A673 (cell line): ENCODE measurements around the gene GTF3C5.

ENCODE experiments used
- EZH2 ChIP-seq: fragments of 200-600 bp; sonication (generic); IDR thresholded peaks from 2 replicates; pipeline ENCODE4 v1.6.1; 2017; ENCODE audit warnings: borderline replicate concordance, low read depth, mild to moderate bottlenecking, mixed read lengths, antibody characterized with exemption, low read length; ENCODE audit not compliant: poor library complexity, severe bottlenecking
- TF ChIP-seq, protein P1 (sequence below): fragments of 300-800, 200-600 bp; sonication (generic); conservative IDR thresholded peaks from 2 replicates; pipeline ENCODE4 v1.5.1; 2017; ENCODE audit warnings: low read depth, mild to moderate bottlenecking, antibody characterized with exemption, low read length, moderate library complexity, mixed read lengths

DNA sequence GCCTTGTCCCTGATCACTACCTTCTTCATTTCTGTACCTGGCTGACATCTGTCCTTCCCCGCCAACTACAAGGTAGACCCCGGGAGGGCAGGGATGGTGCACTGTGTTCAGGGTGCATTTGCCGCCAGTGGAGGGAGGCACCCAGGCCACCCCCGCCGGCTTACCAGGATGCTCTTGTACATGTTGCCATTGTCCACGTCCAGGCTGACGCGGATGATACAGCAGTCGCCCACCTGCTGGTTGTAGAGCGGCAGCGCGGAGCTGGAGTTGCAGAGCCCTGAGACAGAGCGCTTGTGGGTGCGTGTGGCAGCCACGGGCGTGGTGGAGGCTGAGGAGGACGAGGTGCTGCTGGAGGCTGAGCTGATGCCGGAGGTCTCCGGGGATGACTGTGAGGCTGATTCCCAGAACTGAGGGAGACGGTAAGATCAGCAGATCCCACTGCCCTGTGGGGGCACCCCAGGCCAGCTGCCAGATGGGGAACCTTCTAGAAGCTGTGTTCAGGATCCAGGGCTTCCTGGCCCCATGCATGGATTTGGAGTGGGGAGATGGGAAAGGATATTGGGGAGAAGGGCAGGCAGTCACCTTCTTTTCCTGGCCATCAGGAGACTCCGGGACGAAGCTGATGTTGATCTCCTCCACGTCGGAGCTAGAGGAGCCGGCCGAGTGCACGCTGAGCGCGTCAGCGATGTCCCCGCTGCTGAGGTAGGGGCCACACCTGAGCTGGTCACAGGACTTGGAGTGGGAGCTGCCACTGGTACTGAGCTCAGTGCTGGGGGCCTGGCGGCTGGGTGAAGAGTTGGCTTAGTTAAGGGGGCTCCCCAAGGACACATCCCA is 70.8 kb downstream of the GTF3C5 start:
- TF ChIP-seq, protein P1, sequence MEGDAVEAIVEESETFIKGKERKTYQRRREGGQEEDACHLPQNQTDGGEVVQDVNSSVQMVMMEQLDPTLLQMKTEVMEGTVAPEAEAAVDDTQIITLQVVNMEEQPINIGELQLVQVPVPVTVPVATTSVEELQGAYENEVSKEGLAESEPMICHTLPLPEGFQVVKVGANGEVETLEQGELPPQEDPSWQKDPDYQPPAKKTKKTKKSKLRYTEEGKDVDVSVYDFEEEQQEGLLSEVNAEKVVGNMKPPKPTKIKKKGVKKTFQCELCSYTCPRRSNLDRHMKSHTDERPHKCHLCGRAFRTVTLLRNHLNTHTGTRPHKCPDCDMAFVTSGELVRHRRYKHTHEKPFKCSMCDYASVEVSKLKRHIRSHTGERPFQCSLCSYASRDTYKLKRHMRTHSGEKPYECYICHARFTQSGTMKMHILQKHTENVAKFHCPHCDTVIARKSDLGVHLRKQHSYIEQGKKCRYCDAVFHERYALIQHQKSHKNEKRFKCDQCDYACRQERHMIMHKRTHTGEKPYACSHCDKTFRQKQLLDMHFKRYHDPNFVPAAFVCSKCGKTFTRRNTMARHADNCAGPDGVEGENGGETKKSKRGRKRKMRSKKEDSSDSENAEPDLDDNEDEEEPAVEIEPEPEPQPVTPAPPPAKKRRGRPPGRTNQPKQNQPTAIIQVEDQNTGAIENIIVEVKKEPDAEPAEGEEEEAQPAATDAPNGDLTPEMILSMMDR = no peak
- TF ChIP-seq EZH2 = no peak
